ENCODE measurements around the gene COLEC11. TPM values are rescaled to one million over a fixed set of nuclear protein-coding genes. Genes with fewer than 3 reads are reported as not detected.
A peak's percentile ranks its signal among the peaks of the same experiment; 100 is the strongest.

Gene COLEC11
- total and polyA plus RNA-seq, 2 of the 13 experiments (the other 11 are each of a cell fraction or from before 2014, with no cell fraction given) = 1.5 to 3.0 TPM

DNA sequence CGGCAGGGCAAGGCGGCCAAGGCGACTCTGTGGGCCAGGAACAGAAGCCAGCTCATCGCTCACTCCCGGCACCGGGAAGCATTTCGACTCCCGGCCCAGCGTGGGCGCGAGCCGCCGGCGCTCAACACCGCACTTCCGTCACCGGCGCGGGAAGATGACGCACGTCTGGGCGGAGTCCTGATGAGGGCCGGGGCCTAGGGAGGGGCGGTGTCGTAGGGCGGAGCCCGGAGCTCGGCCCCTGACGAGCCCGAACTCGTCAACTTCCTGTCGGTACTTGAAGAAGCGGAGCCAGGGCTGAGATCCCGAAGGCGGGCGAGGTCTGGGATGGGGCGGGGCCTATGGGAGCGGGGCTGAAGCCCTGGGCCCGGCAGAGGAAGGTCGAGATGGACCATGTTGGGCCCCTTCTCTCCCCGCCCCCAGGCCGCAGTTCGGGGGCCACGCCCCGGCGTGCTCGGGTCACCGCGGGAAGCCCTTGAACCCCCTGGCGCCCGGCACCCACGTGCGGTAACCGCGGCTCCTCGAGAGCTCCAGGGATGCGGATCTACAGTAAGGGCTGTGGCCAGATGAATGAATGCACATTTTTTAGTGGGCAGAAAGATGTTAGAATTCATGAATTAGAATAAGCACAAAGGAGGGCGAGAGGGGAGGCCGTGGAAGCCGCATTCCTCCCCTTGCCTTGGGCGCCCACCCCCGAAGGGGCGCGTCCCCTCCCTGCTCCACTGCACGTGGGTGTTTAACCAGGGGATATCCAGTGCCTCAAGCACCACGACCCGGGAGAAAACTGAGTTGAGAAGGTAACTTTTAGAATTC, 36.5 kb upstream of the COLEC11 start, which contains the start of gene RNASEH1 (continued):
- TF ChIP-seq ZNF33B (CRISPR knock-in tag; IDR thresholded peaks at IDR 0.05) (peak; percentile 87; the same call in 1 of the 2 replicates), SNAI1 (CRISPR knock-in tag; IDR thresholded peaks at IDR 0.05; ENCODE audit: borderline replicate concordance) (0 out of 2 replicates have a peak, but pooled peaks have one; percentile 49), STAT5B (CRISPR knock-in tag; IDR thresholded peaks at IDR 0.05) (peak; percentile 92), MYNN (CRISPR knock-in tag; IDR thresholded peaks at IDR 0.05; ENCODE audit: low read depth) (no peak), PRMT3 (CRISPR knock-in tag; IDR thresholded peaks at IDR 0.05; ENCODE audit: borderline replicate concordance, low read depth) (peak; percentile 88; the same call in 1 of the 2 replicates), BCL6 (CRISPR knock-in tag; IDR thresholded peaks at IDR 0.05) (peak; percentile 87), MIER2 (CRISPR knock-in tag; IDR thresholded peaks at IDR 0.05) (0 out of 2 replicates have a peak, but pooled peaks have one; percentile 32), POGZ (CRISPR knock-in tag; IDR thresholded peaks at IDR 0.05) (peak; percentile 90), IKZF4 (CRISPR knock-in tag; IDR thresholded peaks at IDR 0.05; ENCODE audit: borderline replicate concordance, low read depth, not compliant biosample characterization) (peak; percentile 85), ZFP82 (CRISPR knock-in tag; IDR thresholded peaks at IDR 0.05; ENCODE audit: borderline replicate concordance) (peak; percentile 76; the same call in 1 of the 2 replicates), RCOR2 (CRISPR knock-in tag; IDR thresholded peaks at IDR 0.05) (0 out of 2 replicates have a peak, but pooled peaks have one; percentile 33), JARID2 (CRISPR knock-in tag; IDR thresholded peaks at IDR 0.05; ENCODE audit: insufficient replicate concordance) (no peak)
- TF ChIP-seq, protein P1, sequence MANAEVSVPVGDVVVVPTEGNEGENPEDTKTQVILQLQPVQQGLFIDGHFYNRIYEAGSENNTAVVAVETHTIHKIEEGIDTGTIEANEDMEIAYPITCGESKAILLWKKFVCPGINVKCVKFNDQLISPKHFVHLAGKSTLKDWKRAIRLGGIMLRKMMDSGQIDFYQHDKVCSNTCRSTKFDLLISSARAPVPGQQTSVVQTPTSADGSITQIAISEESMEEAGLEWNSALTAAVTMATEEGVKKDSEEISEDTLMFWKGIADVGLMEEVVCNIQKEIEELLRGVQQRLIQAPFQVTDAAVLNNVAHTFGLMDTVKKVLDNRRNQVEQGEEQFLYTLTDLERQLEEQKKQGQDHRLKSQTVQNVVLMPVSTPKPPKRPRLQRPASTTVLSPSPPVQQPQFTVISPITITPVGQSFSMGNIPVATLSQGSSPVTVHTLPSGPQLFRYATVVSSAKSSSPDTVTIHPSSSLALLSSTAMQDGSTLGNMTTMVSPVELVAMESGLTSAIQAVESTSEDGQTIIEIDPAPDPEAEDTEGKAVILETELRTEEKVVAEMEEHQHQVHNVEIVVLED (CRISPR knock-in tag; IDR thresholded peaks at IDR 0.05; ENCODE audit: borderline replicate concordance) = peak; percentile 93
- TF ChIP-seq, protein P2, sequence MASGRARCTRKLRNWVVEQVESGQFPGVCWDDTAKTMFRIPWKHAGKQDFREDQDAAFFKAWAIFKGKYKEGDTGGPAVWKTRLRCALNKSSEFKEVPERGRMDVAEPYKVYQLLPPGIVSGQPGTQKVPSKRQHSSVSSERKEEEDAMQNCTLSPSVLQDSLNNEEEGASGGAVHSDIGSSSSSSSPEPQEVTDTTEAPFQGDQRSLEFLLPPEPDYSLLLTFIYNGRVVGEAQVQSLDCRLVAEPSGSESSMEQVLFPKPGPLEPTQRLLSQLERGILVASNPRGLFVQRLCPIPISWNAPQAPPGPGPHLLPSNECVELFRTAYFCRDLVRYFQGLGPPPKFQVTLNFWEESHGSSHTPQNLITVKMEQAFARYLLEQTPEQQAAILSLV (CRISPR knock-in tag; IDR thresholded peaks at IDR 0.05; ENCODE audit: borderline replicate concordance) = peak; percentile 9; the same call in 1 of the 2 replicates
- TF ChIP-seq, protein P3, sequence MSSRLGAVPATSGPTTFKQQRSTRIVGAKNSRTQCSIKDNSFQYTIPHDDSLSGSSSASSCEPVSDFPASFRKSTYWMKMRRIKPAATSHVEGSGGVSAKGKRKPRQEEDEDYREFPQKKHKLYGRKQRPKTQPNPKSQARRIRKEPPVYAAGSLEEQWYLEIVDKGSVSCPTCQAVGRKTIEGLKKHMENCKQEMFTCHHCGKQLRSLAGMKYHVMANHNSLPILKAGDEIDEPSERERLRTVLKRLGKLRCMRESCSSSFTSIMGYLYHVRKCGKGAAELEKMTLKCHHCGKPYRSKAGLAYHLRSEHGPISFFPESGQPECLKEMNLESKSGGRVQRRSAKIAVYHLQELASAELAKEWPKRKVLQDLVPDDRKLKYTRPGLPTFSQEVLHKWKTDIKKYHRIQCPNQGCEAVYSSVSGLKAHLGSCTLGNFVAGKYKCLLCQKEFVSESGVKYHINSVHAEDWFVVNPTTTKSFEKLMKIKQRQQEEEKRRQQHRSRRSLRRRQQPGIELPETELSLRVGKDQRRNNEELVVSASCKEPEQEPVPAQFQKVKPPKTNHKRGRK (CRISPR knock-in tag; IDR thresholded peaks at IDR 0.05) = 0 out of 2 replicates have a peak, but pooled peaks have one; percentile 20
- TF ChIP-seq, protein P4, sequence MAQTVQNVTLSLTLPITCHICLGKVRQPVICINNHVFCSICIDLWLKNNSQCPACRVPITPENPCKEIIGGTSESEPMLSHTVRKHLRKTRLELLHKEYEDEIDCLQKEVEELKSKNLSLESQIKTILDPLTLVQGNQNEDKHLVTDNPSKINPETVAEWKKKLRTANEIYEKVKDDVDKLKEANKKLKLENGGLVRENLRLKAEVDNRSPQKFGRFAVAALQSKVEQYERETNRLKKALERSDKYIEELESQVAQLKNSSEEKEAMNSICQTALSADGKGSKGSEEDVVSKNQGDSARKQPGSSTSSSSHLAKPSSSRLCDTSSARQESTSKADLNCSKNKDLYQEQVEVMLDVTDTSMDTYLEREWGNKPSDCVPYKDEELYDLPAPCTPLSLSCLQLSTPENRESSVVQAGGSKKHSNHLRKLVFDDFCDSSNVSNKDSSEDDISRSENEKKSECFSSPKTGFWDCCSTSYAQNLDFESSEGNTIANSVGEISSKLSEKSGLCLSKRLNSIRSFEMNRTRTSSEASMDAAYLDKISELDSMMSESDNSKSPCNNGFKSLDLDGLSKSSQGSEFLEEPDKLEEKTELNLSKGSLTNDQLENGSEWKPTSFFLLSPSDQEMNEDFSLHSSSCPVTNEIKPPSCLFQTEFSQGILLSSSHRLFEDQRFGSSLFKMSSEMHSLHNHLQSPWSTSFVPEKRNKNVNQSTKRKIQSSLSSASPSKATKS (CRISPR knock-in tag; IDR thresholded peaks at IDR 0.05) = 0 out of 2 replicates have a peak, but pooled peaks have one; percentile 85
- TF ChIP-seq, protein P5, sequence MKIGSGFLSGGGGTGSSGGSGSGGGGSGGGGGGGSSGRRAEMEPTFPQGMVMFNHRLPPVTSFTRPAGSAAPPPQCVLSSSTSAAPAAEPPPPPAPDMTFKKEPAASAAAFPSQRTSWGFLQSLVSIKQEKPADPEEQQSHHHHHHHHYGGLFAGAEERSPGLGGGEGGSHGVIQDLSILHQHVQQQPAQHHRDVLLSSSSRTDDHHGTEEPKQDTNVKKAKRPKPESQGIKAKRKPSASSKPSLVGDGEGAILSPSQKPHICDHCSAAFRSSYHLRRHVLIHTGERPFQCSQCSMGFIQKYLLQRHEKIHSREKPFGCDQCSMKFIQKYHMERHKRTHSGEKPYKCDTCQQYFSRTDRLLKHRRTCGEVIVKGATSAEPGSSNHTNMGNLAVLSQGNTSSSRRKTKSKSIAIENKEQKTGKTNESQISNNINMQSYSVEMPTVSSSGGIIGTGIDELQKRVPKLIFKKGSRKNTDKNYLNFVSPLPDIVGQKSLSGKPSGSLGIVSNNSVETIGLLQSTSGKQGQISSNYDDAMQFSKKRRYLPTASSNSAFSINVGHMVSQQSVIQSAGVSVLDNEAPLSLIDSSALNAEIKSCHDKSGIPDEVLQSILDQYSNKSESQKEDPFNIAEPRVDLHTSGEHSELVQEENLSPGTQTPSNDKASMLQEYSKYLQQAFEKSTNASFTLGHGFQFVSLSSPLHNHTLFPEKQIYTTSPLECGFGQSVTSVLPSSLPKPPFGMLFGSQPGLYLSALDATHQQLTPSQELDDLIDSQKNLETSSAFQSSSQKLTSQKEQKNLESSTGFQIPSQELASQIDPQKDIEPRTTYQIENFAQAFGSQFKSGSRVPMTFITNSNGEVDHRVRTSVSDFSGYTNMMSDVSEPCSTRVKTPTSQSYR (CRISPR knock-in tag; IDR thresholded peaks at IDR 0.05; ENCODE audit: borderline replicate concordance) = peak; percentile 85; the same call in 1 of the 2 replicates
